HUDEP-2 (cell line): ENCODE measurements around the gene RNF133.
"Not testable (repeated sequence)": the region's sequence is repeated elsewhere in the genome, so short reads cannot be mapped to it uniquely, and the experiment has no call there.

Experiments
- DNase-seq, 76 experiments: peaks; one replicate each; lab custom pipeline; 2025; ENCODE audit not compliant: unreplicated experiment in 76 of 76; lab: John Stamatoyannopoulos, UW

Gene RNF133

DNA sequence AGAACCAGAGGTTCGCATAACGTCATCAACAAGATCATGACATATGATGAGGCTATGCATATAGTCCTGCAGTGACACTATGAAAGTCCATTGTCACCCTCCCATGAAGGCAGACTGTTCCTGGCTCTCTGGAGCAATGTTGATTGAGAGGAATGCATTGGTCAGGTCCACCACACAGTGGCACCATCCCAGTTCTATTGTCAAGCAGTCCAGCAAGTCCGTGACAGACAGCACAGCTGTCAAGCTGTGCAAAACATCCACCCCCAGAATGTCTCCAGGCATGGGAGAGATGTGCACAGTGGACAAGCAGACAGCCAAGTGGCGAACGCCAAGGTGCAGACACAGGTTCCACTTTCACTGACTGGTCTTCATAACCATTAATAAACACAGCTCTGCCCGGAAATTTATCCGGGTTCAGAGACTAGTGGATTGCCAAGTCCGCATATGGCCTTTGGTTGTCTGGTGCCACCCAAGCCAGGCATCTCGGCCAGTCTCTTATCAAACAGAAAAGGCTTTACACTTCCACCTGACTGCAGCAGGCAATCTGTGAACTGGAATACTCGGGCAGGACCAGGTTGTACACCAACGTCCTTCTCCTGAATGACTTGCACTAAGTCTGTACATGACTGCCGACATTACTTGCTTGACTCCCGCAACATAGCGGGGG lies 7.2 kb downstream of the RNF133 start:
- no peak for DNase-seq

DNA sequence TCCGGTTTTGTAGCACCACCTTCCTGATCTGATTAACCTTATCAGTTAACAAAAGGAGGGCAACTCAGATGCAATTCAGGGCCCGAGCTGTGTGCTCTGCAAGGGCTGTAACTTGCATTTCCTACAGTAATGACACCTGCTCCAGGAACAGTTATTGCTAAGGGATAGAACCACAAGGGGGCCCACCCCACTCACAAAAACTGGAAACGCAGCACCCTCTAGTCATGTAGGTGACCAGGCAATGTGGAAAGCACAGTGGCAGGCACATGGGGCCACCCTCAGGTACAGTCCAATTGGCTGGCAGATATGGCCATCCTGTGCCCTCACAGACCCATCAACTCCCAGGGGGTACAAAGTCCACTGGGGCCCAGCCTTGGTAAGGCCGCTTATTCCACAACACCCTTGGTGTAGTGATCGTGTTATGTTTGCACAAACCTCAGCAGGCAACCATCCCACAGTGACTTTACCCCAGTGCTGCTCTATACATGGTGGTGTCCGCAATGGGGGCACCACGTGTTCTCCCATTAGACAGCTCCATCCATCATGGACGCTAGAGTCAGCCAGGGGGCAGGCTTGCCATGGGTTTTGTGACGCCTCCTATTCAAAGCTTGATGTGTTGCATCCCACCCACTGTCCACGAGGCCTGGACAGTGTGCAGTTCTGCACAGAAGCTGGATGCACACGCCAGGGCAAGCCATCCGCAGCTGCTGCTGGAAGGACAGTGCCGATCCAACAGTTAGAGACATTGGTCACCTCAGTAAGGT lies 9.4 kb downstream of the RNF133 start:
- DNase-seq: no peak

DNA sequence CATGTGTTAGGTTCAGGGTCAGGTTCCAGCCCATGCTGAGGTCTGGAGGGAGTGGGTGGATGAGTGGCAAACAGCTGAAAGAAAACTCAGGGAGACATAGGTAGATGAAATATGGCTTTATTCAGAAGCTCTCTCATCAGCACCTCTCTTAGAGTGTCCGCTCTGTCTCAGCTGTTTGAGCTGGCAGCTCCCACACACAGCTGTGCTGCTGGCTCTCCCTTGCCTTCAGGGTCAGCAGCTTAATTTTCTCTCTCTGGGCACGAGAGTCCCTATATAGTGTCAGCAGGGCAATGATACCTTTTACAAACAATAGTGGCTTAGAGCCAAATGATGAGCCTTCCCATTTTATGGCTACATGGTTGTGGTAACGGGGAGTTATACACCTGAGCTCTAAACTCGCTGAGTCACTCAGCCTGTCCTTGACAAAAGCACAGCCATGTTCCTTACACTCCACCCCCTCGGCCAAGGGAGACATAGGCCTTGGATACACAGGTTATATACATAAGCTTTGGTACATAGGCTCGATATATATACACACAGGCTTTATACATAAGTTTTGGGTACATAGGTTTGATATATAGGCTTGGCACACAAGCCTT lies 10.4 kb downstream of the RNF133 start:
- DNase-seq: no peak

DNA sequence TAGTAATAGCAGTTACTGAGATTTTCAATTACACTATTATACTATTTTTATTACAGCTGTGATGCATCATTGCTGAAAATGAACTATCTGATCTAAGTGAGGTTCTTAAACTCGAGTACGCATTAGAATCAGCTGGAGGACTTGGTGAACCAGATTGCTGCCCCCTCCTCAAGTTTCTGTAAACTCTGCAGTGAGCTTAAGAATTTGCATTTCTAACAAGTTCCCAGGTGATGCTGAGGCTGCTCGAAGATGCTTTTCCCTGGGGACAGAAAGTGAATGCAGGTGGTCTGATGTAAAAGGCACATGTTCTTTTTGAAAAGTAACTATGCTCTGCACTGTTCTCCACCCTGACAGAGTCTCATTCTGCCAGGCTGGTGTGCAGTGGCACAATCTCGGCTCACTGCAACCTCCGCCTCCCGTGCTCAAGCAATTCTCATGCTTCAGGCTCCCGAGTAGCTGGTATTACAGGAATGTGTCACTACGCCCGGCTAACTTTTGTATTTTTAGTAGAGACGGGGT lies 12.5 kb downstream of the RNF133 start:
- no peak for DNase-seq

DNA sequence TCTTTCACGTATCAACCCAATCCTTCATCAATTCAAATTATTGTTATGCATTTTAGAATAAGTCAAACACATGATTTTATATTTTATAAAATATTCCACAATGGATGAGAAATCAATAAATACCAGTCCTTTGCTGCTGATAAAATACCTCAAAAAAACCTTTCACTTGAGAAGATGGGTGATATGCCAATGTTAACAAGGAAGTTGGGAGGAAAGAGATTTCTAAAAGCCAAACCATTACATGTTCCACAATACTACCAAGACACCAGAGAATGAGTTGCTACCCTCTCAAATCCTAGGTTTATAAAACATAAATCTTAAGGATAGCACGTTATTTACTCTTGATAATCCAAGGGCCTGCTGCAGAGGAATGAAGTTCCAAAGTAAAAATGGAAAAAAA lies 14.4 kb downstream of the RNF133 start:
- DNase-seq: no peak

DNA sequence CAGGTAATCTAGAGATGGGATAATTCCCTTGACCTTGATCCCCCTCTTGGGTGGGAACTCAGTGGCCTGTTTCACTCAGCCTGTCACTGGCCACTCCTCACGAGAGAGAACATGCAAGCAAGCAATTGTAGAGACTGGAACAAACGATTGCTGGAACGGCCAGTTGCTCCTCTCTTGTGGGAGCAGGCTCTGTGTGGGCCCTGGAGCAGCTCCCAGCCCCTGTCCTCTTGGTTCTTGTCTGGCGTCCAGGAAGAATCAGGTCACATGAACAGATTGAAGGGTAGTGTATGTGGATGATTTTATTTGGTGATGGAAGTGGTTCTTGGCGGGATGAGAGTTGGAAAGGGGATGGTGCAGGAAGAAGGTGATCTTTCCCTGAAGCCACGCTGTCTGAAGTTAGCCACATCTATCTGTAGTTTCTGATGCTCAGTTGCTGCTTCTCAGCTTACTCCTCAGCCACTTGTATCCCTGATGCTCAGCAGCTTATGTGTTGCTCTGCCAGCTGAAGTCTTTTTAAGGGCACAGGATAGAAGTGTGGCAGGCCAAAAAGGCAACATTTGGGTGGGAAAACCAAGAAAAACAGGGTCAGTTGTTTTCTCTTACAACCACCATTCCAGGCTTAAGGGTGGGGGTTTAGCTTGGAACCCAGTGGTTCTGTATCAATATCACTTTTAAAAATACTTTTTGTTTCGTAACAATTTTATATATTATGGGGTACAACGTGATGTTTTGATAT lies 15.9 kb downstream of the RNF133 start:
- DNase-seq: no peak

DNA sequence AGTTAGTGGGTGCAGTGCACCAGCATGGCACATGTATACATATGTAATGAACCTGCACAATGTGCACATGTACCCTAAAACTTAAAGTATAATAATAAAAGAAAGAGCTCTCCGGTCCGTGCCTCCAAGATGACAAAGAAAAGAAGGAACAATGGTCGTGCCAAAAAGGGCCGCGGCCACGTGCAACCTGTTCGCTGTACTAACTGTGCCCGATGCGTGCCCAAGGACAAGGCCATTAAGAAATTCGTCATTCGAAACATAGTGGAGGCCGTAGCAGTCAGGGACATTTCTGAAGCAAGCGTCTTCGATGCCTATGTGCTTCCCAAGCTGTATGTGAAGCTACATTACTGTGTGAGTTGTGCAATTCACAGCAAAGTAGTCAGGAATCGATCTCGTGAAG lies 17.7 kb downstream of the RNF133 start:
- not testable (repeated sequence) for DNase-seq

DNA sequence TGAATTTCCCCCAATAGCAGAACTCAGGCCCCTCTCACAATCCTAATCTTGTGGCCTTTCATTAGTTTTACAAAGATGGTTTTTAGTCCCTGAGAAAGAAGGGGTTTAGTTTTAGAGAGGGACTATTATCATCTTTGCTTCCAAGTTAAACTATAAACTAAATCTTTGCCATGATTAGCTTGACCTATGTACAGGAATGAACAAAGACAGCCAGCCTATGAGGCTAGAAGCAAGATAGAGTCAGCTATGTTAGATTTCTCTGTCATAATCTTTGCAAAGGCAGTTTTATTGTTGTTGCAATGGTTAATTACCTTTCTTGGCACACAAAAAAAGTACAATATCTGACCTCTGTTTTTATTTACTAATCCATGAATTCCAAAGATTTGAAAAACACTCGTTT lies 19.1 kb downstream of the RNF133 start:
- no peak for DNase-seq

DNA sequence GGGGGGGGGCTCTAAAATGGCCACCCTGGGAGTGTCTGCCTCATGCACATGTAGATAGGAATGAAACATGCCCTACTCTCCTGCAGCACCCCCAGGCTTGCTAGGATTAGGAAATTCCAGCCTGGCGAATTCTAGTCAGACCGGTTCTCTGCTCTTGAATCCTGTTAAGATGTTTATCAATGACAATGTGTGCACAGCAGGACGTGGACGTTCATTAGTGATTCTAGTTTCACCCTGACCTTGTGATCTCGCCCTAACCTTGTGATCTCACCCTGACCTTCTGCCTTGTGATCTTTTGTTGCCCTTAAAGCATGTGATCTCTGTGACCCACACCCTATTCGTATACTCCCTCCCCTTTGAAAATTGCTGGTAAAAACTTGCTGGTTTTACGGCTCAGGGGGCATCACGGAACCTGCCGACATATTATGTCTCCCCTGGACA lies 19.6 kb downstream of the RNF133 start:
- DNase-seq: not testable (repeated sequence)

DNA sequence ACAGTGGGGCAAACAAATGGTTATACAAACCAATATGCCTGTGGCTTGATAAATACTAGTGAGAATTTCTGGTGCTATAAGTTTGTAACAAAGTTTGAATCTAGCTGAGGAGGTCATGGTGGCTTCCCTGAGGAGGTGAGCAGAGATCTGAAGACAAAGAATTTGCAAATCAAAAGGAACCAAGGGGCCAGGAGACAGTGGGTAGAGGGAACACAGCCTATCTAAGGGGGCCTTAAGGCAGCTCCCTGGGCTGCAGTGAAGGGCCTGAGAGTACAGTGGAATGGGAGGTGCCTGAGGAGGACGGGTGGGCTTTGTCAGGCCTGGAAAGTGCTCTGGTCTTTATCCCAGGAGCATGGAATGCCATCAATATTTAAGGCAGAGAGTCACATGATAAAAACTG lies 21.8 kb downstream of the RNF133 start:
- no peak for DNase-seq

DNA sequence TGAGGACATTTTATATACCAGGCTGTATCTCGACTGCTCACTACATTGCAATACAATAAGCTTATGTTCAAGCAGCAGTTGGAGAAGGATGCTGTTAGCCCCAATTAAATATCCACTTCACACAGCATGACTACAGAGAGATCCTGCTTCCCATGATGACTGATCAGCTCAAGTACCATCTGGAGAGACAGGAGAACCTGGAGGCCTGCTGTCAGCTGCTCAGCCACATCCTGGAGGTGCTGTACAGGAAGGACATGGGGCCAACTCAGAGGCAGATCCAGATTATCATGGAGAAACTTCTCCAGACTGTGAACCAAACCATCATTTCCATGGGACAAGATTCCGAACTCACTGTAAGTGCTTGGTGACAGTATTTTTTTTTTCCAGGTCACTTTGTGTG lies 22.5 kb downstream of the RNF133 start:
- DNase-seq: no peak

DNA sequence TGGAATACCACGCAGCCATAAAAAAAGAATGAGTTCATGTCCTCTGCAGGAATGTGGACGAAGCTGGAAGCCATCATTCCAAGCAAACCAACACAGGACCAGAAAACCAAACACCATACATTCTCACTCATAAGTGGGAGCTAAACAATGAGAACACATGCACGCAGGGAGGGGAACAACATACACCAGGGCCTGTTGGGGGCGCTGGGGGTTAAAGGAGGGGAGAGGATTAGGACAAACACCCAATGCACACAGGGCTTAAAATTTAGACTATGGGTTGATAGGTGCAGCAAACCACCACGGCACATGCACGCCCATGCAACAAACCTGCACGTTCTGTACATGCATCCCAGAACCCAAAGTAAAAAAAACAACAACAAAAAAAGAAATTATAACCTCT lies 23.3 kb downstream of the RNF133 start:
- no peak for DNase-seq

DNA sequence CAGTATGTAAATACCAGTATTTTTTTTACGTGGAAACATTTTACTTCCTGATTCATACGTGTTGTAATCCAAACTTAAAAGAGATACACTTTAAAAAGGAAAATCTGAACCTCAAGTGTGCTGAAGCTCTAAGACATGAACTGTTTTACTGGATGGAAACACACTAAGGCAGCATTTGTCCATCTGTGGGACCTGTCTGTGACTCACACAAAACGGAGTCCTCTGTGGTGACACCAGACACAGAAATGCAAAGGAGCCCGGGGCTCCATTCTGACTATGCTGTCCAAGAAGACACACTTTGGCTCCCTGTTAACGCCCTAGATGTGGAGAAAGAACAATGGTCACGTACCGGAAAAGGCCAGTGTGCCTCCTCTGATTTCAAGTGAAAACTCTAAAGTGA lies 23.9 kb downstream of the RNF133 start:
- no peak for DNase-seq

DNA sequence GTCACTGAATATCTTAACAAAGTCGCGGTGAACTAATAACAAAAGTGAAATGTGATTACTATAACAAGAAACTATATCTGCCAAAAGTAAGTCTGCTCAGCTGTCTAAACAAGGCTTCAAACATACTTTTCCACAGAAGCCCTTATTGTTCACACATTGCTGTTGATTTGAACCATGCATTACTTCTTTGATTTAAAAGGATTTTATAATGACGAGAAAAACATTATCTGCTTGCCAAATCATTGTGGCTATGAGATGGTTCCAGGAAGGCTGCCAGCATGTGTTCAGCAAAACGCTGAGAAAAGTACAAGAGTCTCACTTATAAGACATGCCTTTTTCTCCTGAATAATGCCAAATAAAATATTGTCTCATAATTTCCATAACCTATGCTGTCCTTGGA lies 24.4 kb downstream of the RNF133 start:
- DNase-seq: no peak

DNA sequence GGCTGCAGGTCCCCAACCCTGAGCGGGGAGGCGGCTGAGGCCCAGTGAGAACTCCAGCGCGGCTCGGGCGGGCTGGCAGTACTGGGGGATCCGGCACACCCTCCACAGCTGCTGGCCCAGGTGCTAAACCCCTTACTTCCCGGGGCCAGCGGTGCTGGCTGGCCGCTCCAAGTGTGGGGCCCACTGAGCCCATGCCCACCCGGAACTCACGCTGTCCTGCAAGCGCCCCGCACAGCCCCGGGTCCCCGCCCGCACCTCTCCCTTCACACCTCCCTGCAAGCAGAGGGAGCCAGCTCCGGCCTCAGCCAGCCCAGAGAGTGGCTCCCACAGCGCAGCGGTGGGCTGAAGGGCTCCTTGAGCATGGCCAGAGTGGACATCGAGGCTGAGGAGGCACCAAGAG lies 25.0 kb downstream of the RNF133 start:
- no peak for DNase-seq

DNA sequence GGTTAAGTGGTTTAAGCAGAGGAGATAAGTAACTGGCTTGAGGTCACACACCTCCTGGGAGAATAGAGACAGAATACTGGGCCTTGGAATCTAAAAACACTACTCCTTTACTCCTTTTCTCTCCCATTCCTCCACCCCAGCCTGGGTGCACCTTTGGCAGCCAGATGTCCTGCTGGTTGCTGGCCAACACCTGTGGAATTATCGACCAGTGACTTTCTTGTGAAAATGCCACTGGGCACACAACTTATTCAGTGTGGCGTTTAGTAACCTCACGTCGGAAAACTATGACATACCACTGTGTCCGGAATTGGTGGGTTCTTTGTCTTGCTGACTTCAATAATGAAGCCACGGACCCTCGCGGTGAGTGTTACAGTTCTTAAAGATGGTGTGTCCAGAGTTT lies 26.4 kb downstream of the RNF133 start:
- DNase-seq: no peak

DNA sequence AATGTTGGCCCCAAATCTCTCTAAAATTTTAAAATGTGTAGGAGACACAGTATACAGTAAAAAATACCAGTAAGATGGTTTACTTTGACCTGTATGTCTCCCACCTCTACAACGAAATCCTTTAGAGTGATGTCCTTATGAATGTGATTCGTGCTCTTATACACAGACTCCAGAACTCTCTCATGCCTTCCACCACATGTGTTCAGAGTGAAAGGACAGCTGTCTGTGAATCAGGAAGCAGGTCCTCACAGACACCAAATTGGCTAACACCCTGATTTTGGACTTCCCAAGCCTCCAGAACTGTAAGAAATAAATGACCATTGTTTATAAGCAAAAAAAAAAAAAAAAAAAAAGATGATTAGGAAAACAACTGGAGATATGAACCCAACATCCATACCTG lies 35.2 kb downstream of the RNF133 start:
- no peak for DNase-seq

DNA sequence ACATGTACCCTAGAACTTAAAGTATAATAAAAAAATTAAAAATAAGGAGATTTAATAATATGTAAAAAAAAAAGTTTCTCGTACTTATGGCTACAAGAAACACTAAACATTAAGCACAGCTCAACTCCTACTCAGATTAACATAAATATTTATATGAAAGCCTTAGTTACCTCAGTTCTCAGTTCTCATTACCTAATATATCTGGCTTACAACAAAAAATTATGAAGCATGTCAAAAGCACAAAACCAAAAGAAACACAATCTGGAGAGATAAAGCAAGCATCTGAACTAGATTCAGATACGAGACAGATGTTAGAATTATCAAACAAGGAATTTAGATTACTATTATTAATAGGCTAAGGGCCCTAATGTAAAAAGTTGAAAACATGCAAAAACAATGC lies 40.1 kb downstream of the RNF133 start:
- no peak for DNase-seq

DNA sequence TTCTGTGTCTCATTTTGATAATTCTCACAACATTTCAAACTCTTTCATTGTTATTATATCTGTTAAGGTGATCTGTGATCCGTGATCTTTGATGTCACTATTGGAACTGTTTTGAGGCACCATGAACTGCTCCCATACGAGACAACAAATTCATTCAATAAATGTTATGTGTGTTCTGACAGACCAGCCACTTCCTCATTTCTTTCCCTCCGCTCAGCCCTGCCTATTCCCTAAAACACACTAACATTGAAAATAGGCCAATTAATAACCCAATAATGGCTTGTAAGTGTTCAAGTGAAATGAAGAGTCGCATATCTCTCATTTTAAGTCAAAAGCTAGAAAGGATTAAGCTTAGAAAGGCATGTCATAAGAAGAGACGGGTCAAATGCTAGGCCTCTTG lies 45.2 kb downstream of the RNF133 start:
- no peak for DNase-seq

DNA sequence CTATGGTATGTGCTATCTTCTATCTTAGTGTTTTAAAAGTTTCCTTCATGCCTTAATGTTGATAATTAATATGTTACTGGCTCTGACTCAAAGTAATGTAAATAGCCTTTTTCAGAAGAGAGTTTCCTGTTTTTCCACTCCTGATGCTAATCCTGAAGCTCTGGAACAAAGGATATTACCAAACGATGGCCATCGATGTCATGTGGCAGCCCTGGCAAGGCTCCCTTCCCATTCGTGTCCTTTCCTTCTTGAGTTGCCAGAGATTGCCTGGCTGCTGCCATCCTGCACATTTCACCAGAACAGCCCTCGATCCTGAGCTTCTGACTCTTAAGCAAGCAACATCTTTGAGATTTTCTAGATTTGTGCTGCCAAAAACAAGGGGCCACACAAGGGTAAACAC lies 46.0 kb downstream of the RNF133 start:
- DNase-seq: no peak

DNA sequence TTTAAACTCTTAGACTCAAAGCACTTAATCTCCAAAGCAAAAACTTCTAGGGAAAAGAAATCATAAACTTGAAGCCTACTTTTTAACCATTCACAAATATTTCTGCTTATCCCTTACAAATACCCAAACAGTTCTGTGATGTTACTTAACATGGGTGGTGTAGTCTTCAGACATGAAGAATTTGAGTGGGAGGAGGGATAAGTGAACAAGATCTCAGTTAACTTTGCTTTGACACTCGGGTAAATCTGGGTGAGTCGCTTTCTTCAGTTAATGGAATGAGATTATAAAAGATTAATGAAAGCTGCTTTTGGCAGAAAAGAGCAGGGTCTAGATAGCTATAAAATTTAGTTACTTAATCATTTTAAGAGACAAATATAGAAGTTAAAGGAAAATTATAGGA lies 47.5 kb downstream of the RNF133 start:
- DNase-seq: no peak
